Stimulated activated CD4-positive, alpha-beta T cell treated with anti-CD3 and anti-CD28 coated beads, Interleukin-15, amount 100 ng/mL, for 24 hours (primary cell): Measurements from ENCODE around the gene KDM4B.

ENCODE experiments used
- DNase-seq: peaks from one replicate; pipeline ENCODE4 v3.0.0-alpha.2; 2020

The KDM4B gene

GRCh38 chr19:5052945-5053485, 84.1 kb downstream of the KDM4B start:
- no peak for DNase-seq

DNA sequence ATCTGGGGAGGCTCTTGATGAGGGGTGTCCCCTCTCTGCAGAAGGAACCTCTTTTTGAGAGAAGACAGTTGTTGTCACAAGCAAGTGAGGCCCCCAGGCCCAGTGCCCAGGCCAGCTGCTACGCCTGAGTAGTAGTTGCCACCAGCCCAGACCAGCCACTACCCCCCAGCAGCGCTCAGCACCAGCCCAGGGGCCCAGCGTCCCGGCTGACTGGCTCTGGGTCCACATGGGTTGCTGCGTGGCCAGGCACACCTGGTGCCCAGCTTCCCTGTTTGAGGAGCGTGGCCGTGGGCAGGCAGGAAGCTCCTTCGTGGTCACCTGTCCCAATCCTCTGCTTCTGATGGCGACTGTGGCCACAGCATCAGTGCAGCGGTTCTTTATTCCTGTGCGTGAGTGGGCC, 84.7 kb downstream of the KDM4B start:
- DNase-seq: no peak

DNA sequence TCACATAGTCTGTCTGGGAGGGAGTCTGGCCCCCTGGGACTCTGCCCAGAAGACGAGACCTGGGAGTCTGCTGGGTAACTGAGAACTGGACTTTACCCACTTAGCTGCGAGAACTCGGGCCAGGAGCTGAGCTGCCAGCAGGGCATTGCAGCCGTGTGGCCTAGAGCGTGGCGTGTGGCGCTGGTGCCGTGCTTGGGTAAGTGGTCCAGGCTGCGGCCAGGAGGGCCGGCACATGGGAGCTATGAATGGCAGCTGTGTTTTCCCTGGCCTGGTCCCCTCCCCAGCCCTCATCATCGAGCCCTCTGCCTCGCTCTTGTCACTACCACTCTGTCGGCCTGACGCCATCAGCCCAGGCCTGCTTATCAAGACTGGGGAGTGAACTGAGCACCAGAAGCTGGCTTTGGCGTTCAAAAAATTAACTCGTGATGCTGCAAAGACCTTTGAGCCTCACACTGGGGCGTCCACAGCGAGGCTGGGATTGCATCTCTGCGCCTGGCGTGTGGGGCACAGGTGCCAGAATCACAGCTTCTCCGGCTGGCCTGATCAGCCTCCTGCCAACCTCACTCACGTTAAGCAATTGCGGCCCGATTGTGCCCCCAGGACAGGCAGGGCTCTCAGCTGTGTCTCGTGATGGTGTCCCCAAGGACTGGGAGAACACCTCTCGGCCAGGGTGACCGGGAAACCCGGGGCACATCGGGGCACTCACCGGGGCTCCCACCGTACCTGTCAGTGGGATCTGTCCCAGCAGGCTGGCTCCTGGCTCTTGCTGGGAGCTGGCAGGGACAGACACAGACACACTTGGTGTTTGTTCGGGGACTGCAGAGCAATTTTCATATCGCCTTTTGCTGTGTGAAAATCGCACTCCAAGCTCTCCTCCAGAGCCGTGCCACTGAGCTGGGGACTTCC, 85.9 kb downstream of the KDM4B start:
- DNase-seq: no peak

DNA sequence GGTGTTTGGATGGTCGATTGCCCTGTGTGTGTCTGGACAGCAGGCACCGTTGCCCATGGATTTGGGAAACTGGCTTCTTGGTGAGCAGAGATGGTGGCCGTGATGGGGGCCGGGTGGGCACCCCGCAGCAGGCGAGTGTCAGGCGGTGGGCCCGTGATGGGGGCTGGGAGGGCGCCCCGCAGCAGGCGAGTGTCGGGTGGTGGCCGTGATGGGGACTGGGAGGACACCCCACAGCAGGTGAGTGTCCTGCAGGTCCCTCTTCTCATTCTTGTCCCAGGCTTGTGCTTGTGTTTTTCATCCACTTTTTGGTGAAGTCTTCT, 86.5 kb downstream of the KDM4B start:
- DNase-seq: no peak

GRCh38 chr19:5057860-5058259, 88.9 kb downstream of the KDM4B start:
- DNase-seq: no peak

- DNase-seq: no peak
These were observed 89.8 kb downstream of the KDM4B start for GRCh38 chr19:5058521-5059212.

DNA sequence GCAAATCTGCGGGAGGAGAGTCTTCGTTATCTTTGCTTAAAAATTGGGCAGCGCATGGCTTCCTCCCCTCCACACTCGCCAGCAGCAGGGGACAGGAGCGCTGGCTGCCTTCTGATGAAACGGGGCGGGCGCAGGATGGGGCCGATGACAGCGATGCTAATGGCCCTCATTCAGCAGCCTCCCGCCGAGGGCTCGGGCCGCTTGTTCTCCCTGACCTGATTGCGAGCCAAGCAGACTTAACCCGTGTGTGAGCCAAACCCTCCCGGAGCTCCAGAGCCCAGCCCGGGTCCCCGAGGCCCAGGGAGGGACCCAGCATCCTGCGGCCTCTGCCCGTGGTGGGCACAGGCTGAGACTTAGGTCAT, 90.3 kb downstream of the KDM4B start:
- no peak for DNase-seq

DNA sequence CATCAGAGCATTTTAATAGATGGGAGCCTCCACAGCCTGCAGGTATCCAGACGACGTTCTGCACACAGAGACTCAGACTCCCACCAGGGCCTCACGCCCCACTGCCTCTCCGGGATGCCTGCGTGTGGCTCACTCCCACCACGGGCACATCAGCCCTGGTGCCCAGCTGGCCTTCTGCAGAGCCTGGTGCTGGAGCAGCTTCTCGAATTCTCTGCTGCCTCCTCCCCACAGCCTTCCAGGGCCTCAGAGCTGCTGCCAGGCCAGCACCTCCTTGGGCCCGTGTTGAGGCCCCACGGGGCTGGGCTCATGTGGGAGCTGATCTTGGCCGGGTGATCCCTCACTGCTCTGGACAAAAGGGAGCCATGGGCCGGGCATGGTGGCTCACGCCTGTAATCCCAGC, 90.9 kb downstream of the KDM4B start:
- no peak for DNase-seq

DNA sequence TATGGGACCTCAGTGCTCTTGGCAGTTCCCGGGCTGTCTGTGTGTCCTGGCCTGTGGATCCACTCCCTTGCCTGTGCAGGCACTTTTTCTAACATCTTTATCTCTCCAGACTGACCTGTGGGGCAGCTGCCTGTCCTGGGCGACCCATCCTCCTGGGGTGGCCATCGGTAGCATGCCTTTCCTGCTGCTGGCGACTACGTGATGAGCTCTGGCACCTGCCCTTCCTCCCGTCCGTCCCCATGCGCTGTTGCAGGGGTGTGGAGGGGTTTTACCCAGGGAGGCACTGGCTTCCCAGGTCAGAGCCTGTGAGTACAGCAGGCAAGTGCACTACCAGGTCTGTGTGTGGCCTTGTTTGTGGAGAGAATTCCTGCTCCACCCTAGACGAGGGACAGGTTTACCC, 93.3 kb downstream of the KDM4B start:
- DNase-seq: no peak

DNA sequence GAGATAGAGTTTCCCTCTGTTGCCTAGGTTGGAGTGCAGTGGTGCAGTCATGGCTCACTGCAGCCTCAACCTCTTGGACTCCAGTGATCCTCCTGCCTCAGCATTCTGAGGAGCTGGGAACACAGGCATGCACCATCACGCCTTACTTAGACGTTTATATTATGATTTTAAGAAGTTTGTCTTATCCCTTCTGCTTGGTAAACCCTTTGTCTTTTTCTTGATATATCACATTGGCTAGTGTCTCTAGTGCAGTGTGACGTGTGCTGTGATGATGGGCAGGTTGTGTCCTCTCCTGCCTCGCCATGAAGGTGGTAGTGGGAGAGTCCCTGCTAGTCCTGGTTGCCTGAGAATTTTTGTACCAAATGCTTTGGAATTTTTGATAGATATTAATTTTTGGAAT, 93.9 kb downstream of the KDM4B start:
- DNase-seq: no peak

GRCh38 chr19:5063873-5064645, 95.1 kb downstream of the KDM4B start:
- no peak for DNase-seq

DNA sequence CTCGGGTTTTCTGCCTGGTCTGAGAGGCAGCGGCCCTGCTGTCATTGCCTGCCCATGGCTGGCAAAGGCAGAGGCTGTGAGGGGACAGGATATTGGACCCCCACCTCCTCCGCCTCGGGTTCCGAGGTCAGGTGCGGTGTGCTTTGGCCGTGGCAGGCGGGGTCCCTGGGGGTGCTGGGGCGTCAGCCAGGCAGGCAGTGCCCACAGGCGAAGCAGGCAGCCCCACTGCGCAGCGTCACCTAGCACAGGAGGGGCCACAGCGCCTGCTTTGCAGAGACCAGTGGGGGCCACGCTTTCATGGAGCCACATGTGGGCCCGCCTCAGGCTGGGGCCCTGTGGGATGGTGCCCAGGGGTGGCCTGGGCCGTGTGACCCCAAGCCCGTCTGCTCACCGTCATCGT, 96.0 kb downstream of the KDM4B start:
- no peak for DNase-seq

- no peak for DNase-seq
These were observed 96.8 kb downstream of the KDM4B start for GRCh38 chr19:5065663-5066093.

DNA sequence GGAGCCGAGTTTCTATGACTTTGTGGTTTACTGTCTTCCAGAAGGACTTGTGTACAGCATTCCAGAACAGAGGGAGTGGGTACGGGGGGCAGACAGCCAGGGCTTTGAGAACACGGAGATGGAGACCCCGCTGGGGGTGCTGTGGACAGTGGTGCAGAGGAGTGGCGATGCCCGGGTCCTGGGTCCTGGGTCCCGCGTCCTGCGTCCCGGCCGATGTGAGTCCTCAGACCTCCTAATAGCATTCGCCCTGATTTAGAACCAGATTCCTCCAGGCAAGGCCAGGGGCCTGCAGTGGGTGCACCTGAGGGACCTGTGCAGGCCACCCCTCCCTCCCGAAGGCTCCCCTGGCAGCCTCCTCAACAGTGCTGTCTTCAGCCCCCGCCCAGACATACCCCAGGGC, 97.9 kb downstream of the KDM4B start:
- DNase-seq: no peak

GRCh38 chr19:5067678-5068077, 98.8 kb downstream of the KDM4B start:
- no peak for DNase-seq

- DNase-seq: no peak
These were observed 99.5 kb downstream of the KDM4B start for GRCh38 chr19:5068233-5069072.

DNA sequence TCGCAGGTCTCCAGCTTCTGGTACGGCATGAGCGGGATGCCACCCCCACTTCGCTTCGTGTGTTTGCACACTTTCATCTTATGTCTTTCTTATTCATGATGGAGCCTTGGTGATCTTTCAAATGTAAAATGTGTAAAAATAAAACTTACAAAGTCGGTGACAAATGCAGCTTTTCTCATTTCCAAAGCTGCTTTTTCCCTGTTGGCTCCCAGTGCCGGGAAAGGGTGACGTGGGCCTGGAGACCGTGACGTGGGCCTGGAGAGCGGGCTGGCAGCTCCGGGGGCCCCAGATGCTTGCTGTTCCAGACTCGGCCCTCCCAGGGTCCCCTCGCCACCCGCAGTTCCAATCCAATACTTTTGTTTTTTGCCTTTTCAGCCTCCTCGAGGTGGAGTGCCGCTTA, 101.4 kb downstream of the KDM4B start:
- DNase-seq: no peak

GRCh38 chr19:5070930-5071329, 102.0 kb downstream of the KDM4B start:
- DNase-seq: no peak

GRCh38 chr19:5071579-5071978, 102.7 kb downstream of the KDM4B start:
- no peak for DNase-seq

- no peak for DNase-seq
These were observed 103.2 kb downstream of the KDM4B start for GRCh38 chr19:5072115-5072514.

DNA sequence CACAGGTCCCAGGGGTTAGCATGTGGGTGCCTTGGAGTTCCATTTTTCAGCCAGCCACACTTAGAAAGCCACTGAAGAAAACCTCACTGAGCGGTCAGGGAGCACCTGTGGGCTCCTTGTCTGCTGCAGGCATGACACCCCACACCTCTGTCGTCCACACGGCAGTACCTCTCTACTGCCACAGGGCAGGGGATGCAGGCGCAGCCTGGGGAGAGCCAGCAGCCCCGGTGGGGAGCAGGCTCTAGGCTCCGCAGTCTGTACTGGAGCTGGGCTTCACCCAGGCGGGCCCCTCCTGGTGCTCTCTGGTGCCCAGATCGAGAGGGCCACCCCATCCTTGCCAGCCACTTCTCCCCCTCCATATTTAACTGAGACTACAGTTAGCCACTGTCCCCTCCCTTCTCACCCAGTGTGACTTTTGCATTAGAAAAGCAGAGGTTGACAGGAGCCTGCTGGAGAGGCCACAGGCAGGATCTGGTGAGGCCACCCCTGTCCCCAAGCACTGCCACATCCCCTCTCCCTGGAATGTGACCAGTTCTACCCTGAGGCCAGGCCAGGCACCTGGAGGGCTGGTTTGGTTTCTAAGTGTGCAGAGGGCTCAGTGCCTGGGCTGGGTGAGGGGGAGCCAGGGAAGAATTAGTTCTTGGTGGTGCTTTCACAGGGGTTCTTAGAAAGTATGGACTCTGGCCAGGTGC, 104.4 kb downstream of the KDM4B start:
- no peak for DNase-seq

- DNase-seq: no peak
These were observed 105.5 kb downstream of the KDM4B start for GRCh38 chr19:5074407-5074806.
